RWPE2 (cell line): ENCODE measurements around the gene ZNF678.

Experiments
- ATAC-seq: fragments of 200-7000 bp; cut with Tn5 transposase; 3 replicates; pipeline ENCODE4 v1.9.1; 2021; ENCODE audit warnings: low read depth
- DNase-seq: peaks from one replicate; pipeline ENCODE4 v3.0.0-alpha.2; 2020; ENCODE audit warnings: low spot score
- H3K27ac ChIP-seq: fragments of 450-650 bp; 2 replicates; pipeline ENCODE4 v1.5.1; 2017; ENCODE audit warnings: mild to moderate bottlenecking; ENCODE audit not compliant: poor library complexity, severe bottlenecking
- H3K27me3 ChIP-seq: fragments of 250-450 bp; sonication (Bioruptor Pico); 2 replicates; pipeline ENCODE4 v1.5.1; 2021; ENCODE audit warnings: mild to moderate bottlenecking, moderate library complexity; ENCODE audit not compliant: insufficient read depth, poor library complexity, severe bottlenecking
- H3K36me3 ChIP-seq: fragments of 250-450 bp; sonication (Bioruptor Pico); 2 replicates; pipeline ENCODE4 v1.5.1; 2020; ENCODE audit warnings: low read depth, mild to moderate bottlenecking, moderate library complexity
- H3K4me1 ChIP-seq: fragments of 250-450 bp; sonication (Bioruptor Pico); 2 replicates; pipeline ENCODE4 v1.5.1; 2021; ENCODE audit warnings: mild to moderate bottlenecking, moderate library complexity; ENCODE audit not compliant: insufficient read depth, poor library complexity, severe bottlenecking
- H3K4me3 ChIP-seq: fragments of 250-450 bp; sonication (Bioruptor Pico); 2 replicates; pipeline ENCODE4 v1.5.1; 2021; ENCODE audit warnings: mild to moderate bottlenecking, moderate library complexity; ENCODE audit not compliant: severe bottlenecking
- H3K9me3 ChIP-seq: fragments of 250-450 bp; sonication (Bioruptor Pico); 2 replicates; pipeline ENCODE4 v1.5.1; 2021; ENCODE audit warnings: mild to moderate bottlenecking, moderate library complexity; ENCODE audit not compliant: severe bottlenecking
- CTCF ChIP-seq: fragments of 450-650 bp; IDR thresholded peaks from one replicate; pipeline ENCODE4 v1.5.1; 2017; ENCODE audit warnings: mild to moderate bottlenecking, moderate library complexity; ENCODE audit not compliant: poor library complexity, severe bottlenecking

Gene ZNF678

GRCh38 chr1:227568593-227568992, 5.2 kb downstream of the ZNF678 start:
- Histone ChIP-seq H3K4me1 (no peaks in the 10 kb centered on the region), H3K9me3 (no peaks in the 10 kb centered on the region), H3K27ac (no peak overlapping the region), H3K4me3 (no peak overlapping the region), H3K36me3 (no peaks in the 10 kb centered on the region), H3K27me3 (no peaks in the 10 kb centered on the region)
- DNase-seq: no peak
- ATAC-seq: no peak
- TF ChIP-seq CTCF: no peak

GRCh38 chr1:227572752-227573151, 9.4 kb downstream of the ZNF678 start:
- Histone ChIP-seq H3K27ac (no peak overlapping the region), H3K36me3 (no peaks in the 10 kb centered on the region), H3K9me3 (no peaks in the 10 kb centered on the region), H3K4me1 (no peaks in the 10 kb centered on the region), H3K4me3 (no peak overlapping the region), H3K27me3 (no peaks in the 10 kb centered on the region)
- DNase-seq (no peak), ATAC-seq (no peak)
- TF ChIP-seq CTCF: no peak

GRCh38 chr1:227574926-227575325, 11.6 kb downstream of the ZNF678 start:
- H3K4me1 ChIP-seq: no peaks in the 10 kb centered on the region
- ATAC-seq (no peak), DNase-seq (no peak)
- no peak for TF ChIP-seq CTCF
- H3K27ac ChIP-seq: no peak overlapping the region
- H3K4me3 ChIP-seq: no peak overlapping the region
- H3K36me3 ChIP-seq: no peaks in the 10 kb centered on the region
- no peaks in the 10 kb centered on the region for H3K27me3 ChIP-seq
- H3K9me3 ChIP-seq: no peaks in the 10 kb centered on the region

GRCh38 chr1:227576189-227576588, 12.8 kb downstream of the ZNF678 start:
- no peaks in the 10 kb centered on the region for H3K27me3 ChIP-seq
- DNase-seq: no peak

GRCh38 chr1:227577500-227577899, 14.1 kb downstream of the ZNF678 start:
- H3K27me3 ChIP-seq: no peaks in the 10 kb centered on the region
- no peaks in the 10 kb centered on the region for H3K4me1 ChIP-seq
- H3K36me3 ChIP-seq: no peaks in the 10 kb centered on the region
- DNase-seq: no peak
- H3K4me3 ChIP-seq: no peak overlapping the region
- TF ChIP-seq CTCF: no peak
- no peaks in the 10 kb centered on the region for H3K9me3 ChIP-seq
- no peak overlapping the region for H3K27ac ChIP-seq
- ATAC-seq: no peak

More at GRCh38 chr1:227576189-227576588, 12.8 kb downstream of the ZNF678 start:
- H3K4me1 ChIP-seq: no peaks in the 10 kb centered on the region
- ATAC-seq: no peak
- no peaks in the 10 kb centered on the region for H3K9me3 ChIP-seq
- no peaks in the 10 kb centered on the region for H3K36me3 ChIP-seq
- no peak overlapping the region for H3K27ac ChIP-seq
- no peak overlapping the region for H3K4me3 ChIP-seq
- no peak for TF ChIP-seq CTCF
